Panc1 (cell line): ENCODE data around the gene ADIPOR2.

ENCODE experiments used
- POLR2AphosphoS5 ChIP-seq: IDR thresholded peaks from 2 replicates; pipeline ENCODE4 v1.6.1; 2012; ENCODE audit warnings: mild to moderate bottlenecking, low read depth, low read length, moderate library complexity
- SIN3A ChIP-seq: IDR thresholded peaks from 2 replicates; pipeline ENCODE4 v1.6.1; 2012; ENCODE audit warnings: low read depth, mild to moderate bottlenecking, low read length, moderate library complexity, borderline replicate concordance; ENCODE audit not compliant: insufficient read depth
- TF ChIP-seq, protein P1 (sequence below): fragments of 450-650 bp; IDR thresholded peaks from 2 replicates; pipeline ENCODE4 v1.5.1; 2017; ENCODE audit warnings: mild to moderate bottlenecking
- TF ChIP-seq, protein P2 (sequence below), 2 experiments: IDR thresholded peaks; 2 replicates each; pipeline ENCODE4 v1.6.1; 2011 to 2012; ENCODE audit warnings: low read depth in 2 of 2, control low read depth in 1 of 2, low read length in 1 of 2, mild to moderate bottlenecking in 1 of 2, moderate library complexity in 1 of 2; ENCODE audit not compliant: insufficient read depth in 1 of 2

DNA sequence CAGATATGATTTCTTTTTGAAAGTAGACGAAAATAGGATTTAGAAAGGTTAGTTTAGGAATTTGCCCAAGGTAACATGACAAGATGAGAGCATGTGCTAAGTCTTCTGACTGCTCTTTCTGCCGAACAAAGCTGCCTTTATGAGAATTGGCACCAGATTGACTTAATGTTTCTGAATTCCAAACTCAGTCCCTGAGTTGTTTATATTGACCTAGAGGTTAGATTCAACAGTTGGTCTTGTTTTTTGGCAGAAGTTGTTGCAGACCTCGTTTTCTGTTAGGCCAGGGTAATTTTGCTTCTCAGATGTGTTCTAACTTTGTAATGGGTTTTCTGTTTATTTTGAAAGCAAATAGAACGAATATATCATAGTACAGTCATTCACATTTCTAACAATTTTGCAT is 68.0 kb downstream of the ADIPOR2 start:
- TF ChIP-seq POLR2AphosphoS5 = no peak
- TF ChIP-seq, protein P1, sequence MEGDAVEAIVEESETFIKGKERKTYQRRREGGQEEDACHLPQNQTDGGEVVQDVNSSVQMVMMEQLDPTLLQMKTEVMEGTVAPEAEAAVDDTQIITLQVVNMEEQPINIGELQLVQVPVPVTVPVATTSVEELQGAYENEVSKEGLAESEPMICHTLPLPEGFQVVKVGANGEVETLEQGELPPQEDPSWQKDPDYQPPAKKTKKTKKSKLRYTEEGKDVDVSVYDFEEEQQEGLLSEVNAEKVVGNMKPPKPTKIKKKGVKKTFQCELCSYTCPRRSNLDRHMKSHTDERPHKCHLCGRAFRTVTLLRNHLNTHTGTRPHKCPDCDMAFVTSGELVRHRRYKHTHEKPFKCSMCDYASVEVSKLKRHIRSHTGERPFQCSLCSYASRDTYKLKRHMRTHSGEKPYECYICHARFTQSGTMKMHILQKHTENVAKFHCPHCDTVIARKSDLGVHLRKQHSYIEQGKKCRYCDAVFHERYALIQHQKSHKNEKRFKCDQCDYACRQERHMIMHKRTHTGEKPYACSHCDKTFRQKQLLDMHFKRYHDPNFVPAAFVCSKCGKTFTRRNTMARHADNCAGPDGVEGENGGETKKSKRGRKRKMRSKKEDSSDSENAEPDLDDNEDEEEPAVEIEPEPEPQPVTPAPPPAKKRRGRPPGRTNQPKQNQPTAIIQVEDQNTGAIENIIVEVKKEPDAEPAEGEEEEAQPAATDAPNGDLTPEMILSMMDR = no peak
- TF ChIP-seq, protein P2, sequence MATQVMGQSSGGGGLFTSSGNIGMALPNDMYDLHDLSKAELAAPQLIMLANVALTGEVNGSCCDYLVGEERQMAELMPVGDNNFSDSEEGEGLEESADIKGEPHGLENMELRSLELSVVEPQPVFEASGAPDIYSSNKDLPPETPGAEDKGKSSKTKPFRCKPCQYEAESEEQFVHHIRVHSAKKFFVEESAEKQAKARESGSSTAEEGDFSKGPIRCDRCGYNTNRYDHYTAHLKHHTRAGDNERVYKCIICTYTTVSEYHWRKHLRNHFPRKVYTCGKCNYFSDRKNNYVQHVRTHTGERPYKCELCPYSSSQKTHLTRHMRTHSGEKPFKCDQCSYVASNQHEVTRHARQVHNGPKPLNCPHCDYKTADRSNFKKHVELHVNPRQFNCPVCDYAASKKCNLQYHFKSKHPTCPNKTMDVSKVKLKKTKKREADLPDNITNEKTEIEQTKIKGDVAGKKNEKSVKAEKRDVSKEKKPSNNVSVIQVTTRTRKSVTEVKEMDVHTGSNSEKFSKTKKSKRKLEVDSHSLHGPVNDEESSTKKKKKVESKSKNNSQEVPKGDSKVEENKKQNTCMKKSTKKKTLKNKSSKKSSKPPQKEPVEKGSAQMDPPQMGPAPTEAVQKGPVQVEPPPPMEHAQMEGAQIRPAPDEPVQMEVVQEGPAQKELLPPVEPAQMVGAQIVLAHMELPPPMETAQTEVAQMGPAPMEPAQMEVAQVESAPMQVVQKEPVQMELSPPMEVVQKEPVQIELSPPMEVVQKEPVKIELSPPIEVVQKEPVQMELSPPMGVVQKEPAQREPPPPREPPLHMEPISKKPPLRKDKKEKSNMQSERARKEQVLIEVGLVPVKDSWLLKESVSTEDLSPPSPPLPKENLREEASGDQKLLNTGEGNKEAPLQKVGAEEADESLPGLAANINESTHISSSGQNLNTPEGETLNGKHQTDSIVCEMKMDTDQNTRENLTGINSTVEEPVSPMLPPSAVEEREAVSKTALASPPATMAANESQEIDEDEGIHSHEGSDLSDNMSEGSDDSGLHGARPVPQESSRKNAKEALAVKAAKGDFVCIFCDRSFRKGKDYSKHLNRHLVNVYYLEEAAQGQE (IDR thresholded peaks at IDR 0.05; ENCODE audit: insufficient read depth in 1 of 2, low read depth in 2 of 2, low read length in 1 of 2) = no peak
- no peak for TF ChIP-seq SIN3A
